G401.6 (cell line): ENCODE results near the gene TCF3.

ENCODE experiments used
- FAIRE-seq: peaks from 2 replicates; lab custom pipeline; 2012; peaks lifted over from hg19 to GRCh38; lab: Jason Lieb, UNC

Gene TCF3

GRCh38 chr19:1580957-1581356, 71.5 kb downstream of the TCF3 start:
- FAIRE-seq, result no peak

GRCh38 chr19:1580382-1580781, 72.0 kb downstream of the TCF3 start:
- no peak for FAIRE-seq

GRCh38 chr19:1579222-1579621, 73.2 kb downstream of the TCF3 start:
- FAIRE-seq, result no peak

- FAIRE-seq, result no peak
Observed at GRCh38 chr19:1577929-1578618, 74.3 kb downstream of the TCF3 start.

GRCh38 chr19:1577090-1577928, 75.1 kb downstream of the TCF3 start:
- FAIRE-seq, result no peak

GRCh38 chr19:1576242-1577089, 75.9 kb downstream of the TCF3 start:
- FAIRE-seq, result no peak

- FAIRE-seq, result no peak
Observed at GRCh38 chr19:1575323-1576241, 76.8 kb downstream of the TCF3 start.

- no peak for FAIRE-seq
Observed at GRCh38 chr19:1574354-1575136, 77.9 kb downstream of the TCF3 start.

GRCh38 chr19:1572795-1573194, 79.6 kb downstream of the TCF3 start:
- no peak for FAIRE-seq

- FAIRE-seq, result no peak
Observed at GRCh38 chr19:1571358-1571757, 81.1 kb downstream of the TCF3 start.

GRCh38 chr19:1570836-1571235, 81.6 kb downstream of the TCF3 start:
- FAIRE-seq, result no peak

GRCh38 chr19:1569997-1570396, 82.4 kb downstream of the TCF3 start:
- no peak for FAIRE-seq

- no peak for FAIRE-seq
Observed at GRCh38 chr19:1568320-1569019, 83.9 kb downstream of the TCF3 start, which contains the start of gene MEX3D. Gene MEX3D (minus strand): TSS chr19:1568325. CDS start chr19:1568058, 267 bp downstream.

- no peak for FAIRE-seq
Observed at GRCh38 chr19:1567848-1568227, 84.6 kb downstream of the TCF3 start.

GRCh38 chr19:1567116-1567847, 85.1 kb downstream of the TCF3 start:
- no peak for FAIRE-seq

GRCh38 chr19:1566392-1567115, 85.9 kb downstream of the TCF3 start:
- no peak for FAIRE-seq

- no peak for FAIRE-seq
Observed at GRCh38 chr19:1563251-1563650, 89.2 kb downstream of the TCF3 start.

- FAIRE-seq, result no peak
Observed at GRCh38 chr19:1561236-1561842, 91.1 kb downstream of the TCF3 start.
